Right lobe of liver (tissue), 6 donors: ENCODE results near the gene PNLIPRP1. TPM values are rescaled to one million over a fixed set of nuclear protein-coding genes. Genes with fewer than 3 reads are reported as not detected.

Experiments used
- ATAC-seq, 4 donors: fragments of 200-7000 bp; cut with Tn5 transposase; one replicate each; pipeline ENCODE4 v1.9.1; 2020; ENCODE audit warnings: mild to moderate bottlenecking in 4 of 4, moderate library complexity in 4 of 4
- DNase-seq, 3 donors: peaks; one replicate each; pipeline ENCODE4 v3.0.0-alpha.2; 2020
- H3K27ac ChIP-seq, 3 donors: fragments of 200-600 bp; one replicate each; pipeline ENCODE4 v1.8.0; 2022
- H3K27me3 ChIP-seq, 2 donors: fragments of 200-600 bp; one replicate each; pipeline ENCODE4 v1.8.0; 2022
- H3K36me3 ChIP-seq, 4 donors: fragments of 200-600 bp; sonication (generic) in 1 of 4; one replicate each; pipeline versions ENCODE4 v1.5.1 to v1.8.0; 2017 to 2022; ENCODE audit warnings: control low read depth in 1 of 4
- H3K4me1 ChIP-seq, 4 donors: fragments of 200-600 bp; sonication (generic) in 1 of 4; one replicate each; pipeline versions ENCODE4 v1.5.1 to v1.8.0; 2017 to 2022; ENCODE audit warnings: control low read depth in 1 of 4
- H3K4me3 ChIP-seq, 3 donors: fragments of 200-600 bp; one replicate each; pipeline ENCODE4 v1.8.0; 2022
- H3K9me3 ChIP-seq, 4 donors: fragments of 200-600 bp; sonication (generic) in 1 of 4; one replicate each; pipeline versions ENCODE4 v1.5.1 to v1.8.0; 2017 to 2022; ENCODE audit warnings: control low read depth in 1 of 4
- POLR2A ChIP-seq: fragments of 450-650 bp; IDR thresholded peaks from one replicate; pipeline ENCODE4 v1.6.1; 2017; ENCODE audit warnings: antibody characterized with exemption, mild to moderate bottlenecking
- WGBS: methylation state at CpG from one replicate; pipeline ENCODE4 v1.1.6; 2018; ENCODE audit warnings: low coverage, low lambda C conversion rate; ENCODE audit not compliant: insufficient coverage; ENCODE audit errors: missing lambda C conversion rate; 5-methylcytosine and 5-hydroxymethylcytosine counted together
- intact Hi-C, 2 donors: fragments of 100-400 bp; cut with DNase I; formaldehyde crosslinking; loops; one replicate each; pipeline versions ENCODE4 v1.11.2 to v1.14.1; 2022
- total RNA-seq, 6 experiments: library from RNA; depleted of rRNA in 2 of 6; stranded (reverse); fragments of >200 nt in 2 of 6; fragmentation: NEBNext Ultra II Directional in 3 of 6; extraction: Animal tissue kit (Norgen Biotek cat#: 25700) in 3 of 6; gene quantifications; one replicate each; pipeline versions ENCODE4 v1.1.0 to v1.2.4, GENCODE V29; 2016 to 2023
- TF ChIP-seq, protein P1 (sequence below), 4 donors: fragments of 200-600 bp in 3 of 4; fragments of 450-650 bp in 1 of 4; IDR thresholded peaks; one replicate each; pipeline versions ENCODE4 v1.5.1 to v1.8.0; 2016 to 2022; ENCODE audit warnings: antibody characterized with exemption in 4 of 4, mild to moderate bottlenecking in 2 of 4
- donor health status: DM: no; HTN: yes; CAD: no.
- donor health status: DM: no; HTN: no; CAD: no.
- donor health status: DM: no; HTN: no; CAD: no.
- donor health status: DM: no; HTN: yes; CAD: no.
- donor health status: DM: no; HTN: yes; CAD: no.

Gene PNLIPRP1
- total RNA-seq, 6 experiments from 2014 or later = not detected

DNA sequence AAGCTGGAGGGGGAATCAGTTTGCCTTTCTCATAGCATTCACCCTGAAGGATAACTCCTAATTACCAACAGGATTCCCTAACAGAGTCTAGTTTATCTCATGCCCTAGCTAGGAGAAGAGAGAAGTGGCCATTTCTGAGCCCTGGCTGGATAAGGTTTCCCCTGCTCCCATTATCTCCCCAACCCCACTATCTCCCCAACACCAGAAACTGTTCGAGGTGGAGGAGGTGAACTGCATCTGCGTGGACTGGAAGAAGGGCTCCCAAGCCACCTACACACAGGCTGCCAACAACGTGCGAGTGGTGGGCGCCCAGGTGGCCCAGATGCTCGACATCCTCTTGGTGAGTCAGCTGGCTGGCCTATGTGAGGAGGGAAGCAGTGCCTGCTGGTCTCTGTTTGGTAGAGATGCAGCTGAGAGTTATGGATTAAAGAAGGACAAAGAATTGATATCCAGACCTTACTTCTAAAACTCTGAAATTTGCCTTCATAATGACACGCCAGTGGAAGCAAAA, 3.8 kb downstream of the PNLIPRP1 start:
- H3K9me3 ChIP-seq = no peaks in the 10 kb centered on the region
- ATAC-seq (no peak), DNase-seq (no peak)
- H3K4me1 ChIP-seq = peaks cover 0 to 3% (median 0%) of the 10 kb centered on the region in 4 donors
- H3K4me3 ChIP-seq = no peak overlapping the region
- intact Hi-C loops = no loop called here
- no peaks in the 10 kb centered on the region for H3K27me3 ChIP-seq
- TF ChIP-seq, protein P1, sequence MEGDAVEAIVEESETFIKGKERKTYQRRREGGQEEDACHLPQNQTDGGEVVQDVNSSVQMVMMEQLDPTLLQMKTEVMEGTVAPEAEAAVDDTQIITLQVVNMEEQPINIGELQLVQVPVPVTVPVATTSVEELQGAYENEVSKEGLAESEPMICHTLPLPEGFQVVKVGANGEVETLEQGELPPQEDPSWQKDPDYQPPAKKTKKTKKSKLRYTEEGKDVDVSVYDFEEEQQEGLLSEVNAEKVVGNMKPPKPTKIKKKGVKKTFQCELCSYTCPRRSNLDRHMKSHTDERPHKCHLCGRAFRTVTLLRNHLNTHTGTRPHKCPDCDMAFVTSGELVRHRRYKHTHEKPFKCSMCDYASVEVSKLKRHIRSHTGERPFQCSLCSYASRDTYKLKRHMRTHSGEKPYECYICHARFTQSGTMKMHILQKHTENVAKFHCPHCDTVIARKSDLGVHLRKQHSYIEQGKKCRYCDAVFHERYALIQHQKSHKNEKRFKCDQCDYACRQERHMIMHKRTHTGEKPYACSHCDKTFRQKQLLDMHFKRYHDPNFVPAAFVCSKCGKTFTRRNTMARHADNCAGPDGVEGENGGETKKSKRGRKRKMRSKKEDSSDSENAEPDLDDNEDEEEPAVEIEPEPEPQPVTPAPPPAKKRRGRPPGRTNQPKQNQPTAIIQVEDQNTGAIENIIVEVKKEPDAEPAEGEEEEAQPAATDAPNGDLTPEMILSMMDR (IDR thresholded peaks at IDR 0.05) = no peak
- TF ChIP-seq POLR2A = no peak
- H3K36me3 ChIP-seq = no peaks in the 10 kb centered on the region
- 76% methylated on average over 2 of the region's 7 CpGs for WGBS
- no peak overlapping the region for H3K27ac ChIP-seq

DNA sequence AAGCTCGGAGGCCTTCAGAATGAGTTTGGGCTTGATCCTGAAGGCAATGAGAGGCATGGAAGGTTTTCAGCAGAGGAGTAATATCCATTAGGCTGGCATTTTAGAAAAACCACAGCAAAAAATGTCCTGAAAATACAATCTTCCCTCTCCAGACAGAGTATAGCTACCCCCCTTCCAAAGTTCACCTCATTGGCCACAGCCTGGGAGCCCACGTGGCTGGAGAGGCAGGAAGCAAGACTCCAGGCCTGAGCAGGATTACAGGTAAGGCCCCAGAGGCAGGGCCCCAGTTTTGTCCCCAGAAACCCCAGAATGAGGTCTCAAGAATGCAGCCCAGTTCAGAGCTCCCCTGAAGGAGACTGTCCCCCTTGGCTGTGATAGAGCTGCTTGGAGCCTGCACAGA, 5.3 kb downstream of the PNLIPRP1 start:
- no peaks in the 10 kb centered on the region for H3K4me1 ChIP-seq
- no peak overlapping the region for H3K4me3 ChIP-seq
- TF ChIP-seq, protein P1 (IDR thresholded peaks at IDR 0.05) = no peak
- TF ChIP-seq POLR2A = no peak
- ATAC-seq (no peak), DNase-seq (no peak)
- WGBS = 52% methylated on average over 2 of the region's 2 CpGs
- H3K27me3 ChIP-seq = no peaks in the 10 kb centered on the region
- no peak overlapping the region for H3K27ac ChIP-seq
- no peaks in the 10 kb centered on the region for H3K36me3 ChIP-seq
- H3K9me3 ChIP-seq = no peaks in the 10 kb centered on the region
- intact Hi-C loops = no loop called here

DNA sequence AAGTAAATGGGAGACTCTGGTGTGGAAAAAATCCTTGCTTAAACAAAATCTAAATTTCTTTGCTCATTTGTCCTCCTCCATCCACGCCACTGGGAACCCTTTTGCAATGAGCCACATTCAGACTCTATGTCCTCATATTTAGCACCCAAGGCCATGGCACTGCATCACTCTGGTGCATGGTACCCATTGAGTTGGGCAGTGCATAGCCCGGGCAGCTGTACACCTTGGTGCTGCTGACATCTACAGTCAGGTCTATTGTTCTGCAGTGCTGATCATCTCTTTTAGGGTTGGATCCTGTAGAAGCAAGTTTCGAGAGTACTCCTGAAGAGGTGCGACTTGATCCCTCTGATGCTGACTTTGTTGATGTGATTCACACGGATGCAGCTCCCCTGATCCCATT, 6.8 kb downstream of the PNLIPRP1 start:
- no peak overlapping the region for H3K4me3 ChIP-seq
- H3K27ac ChIP-seq = no peak overlapping the region
- no peaks in the 10 kb centered on the region for H3K27me3 ChIP-seq
- DNase-seq (no peak), ATAC-seq (peak in 3 of 4 donors; percentile 39 to 52 (median 43))
- WGBS = 64% methylated on average over 2 of the region's 5 CpGs
- no peak for TF ChIP-seq POLR2A
- TF ChIP-seq, protein P1 (IDR thresholded peaks at IDR 0.05) = no peak
- no peaks in the 10 kb centered on the region for H3K9me3 ChIP-seq
- H3K36me3 ChIP-seq = no peaks in the 10 kb centered on the region
- intact Hi-C loops = no loop called here
- H3K4me1 ChIP-seq = no peaks in the 10 kb centered on the region

DNA sequence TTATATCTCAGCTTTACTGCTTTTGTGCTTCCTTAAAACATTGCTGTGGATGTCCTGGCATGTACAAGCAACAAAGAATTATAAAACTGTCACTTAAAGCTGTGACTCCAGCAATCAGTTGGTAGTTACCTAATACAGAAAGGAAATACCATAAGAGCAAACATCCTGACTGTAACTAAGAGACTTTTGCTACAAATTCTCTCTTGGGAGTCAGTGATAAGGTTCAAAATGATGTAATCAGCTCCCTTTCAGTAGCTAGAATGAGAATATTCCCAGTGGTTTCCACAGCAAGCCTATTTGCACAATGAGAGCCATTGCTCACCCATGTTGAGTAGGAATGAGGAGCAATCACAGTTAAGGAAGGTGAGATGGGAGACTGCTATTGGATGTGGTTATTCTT, 7.6 kb downstream of the PNLIPRP1 start:
- intact Hi-C loops = no loop called here
- H3K9me3 ChIP-seq = no peaks in the 10 kb centered on the region
- no peaks in the 10 kb centered on the region for H3K36me3 ChIP-seq
- H3K27me3 ChIP-seq = no peaks in the 10 kb centered on the region
- H3K4me1 ChIP-seq = no peaks in the 10 kb centered on the region
- ATAC-seq = no peak
- TF ChIP-seq, protein P1 (IDR thresholded peaks at IDR 0.05) = no peak
- TF ChIP-seq POLR2A = no peak
- H3K27ac ChIP-seq = no peak overlapping the region
- no peak for DNase-seq
- no peak overlapping the region for H3K4me3 ChIP-seq

DNA sequence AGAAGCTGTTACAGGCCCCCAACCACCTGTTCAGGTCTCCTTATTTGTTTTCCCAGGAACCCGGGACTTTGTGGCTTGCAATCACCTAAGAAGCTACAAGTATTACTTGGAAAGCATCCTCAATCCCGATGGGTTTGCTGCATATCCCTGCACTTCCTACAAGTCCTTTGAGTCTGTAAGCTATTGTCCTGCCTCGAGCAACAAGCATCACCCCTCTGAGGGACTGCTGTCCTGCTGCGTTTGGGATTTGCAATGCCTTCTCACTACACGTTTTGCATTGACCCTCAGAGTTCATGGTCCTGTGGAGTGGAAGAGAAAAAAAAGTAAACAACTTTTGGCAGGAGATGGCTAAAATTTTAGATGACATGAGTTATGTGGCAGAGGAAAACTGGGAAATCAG, 9.2 kb downstream of the PNLIPRP1 start:
- H3K4me1 ChIP-seq = no peaks in the 10 kb centered on the region
- WGBS = 42% methylated on average over 5 of the region's 5 CpGs
- no peak for ATAC-seq
- no peaks in the 10 kb centered on the region for H3K27me3 ChIP-seq
- H3K27ac ChIP-seq = no peak overlapping the region
- no peaks in the 10 kb centered on the region for H3K36me3 ChIP-seq
- no peak for DNase-seq
- intact Hi-C loops = no loop called here
- TF ChIP-seq, protein P1 (IDR thresholded peaks at IDR 0.05) = no peak
- no peak for TF ChIP-seq POLR2A
- H3K4me3 ChIP-seq = no peak overlapping the region
- no peaks in the 10 kb centered on the region for H3K9me3 ChIP-seq
